Lung (tissue), 12 donors: ENCODE data around the gene KCNQ2. TPM values are rescaled to one million over a fixed set of nuclear protein-coding genes. Genes with fewer than 3 reads are reported as not detected.

Experiments used
- ATAC-seq: fragments of 200-7000 bp; cut with Tn5 transposase; one replicate; pipeline ENCODE4 v1.9.1; 2020; ENCODE audit warnings: moderate number of reproducible peaks; ENCODE audit not compliant: insufficient read depth, low FRiP score
- DNase-seq, 3 donors: peaks; one replicate each; pipeline ENCODE4 v3.0.0-alpha.2; 2013 to 2017
- H3K27ac ChIP-seq, 2 donors: one replicate each; pipeline ENCODE4 v1.5.1; 2013; ENCODE audit warnings: mild to moderate bottlenecking in 2 of 2, moderate library complexity in 2 of 2, control low read depth in 1 of 2, inconsistent platforms in 1 of 2, low read depth in 1 of 2, low read length in 1 of 2
- H3K27me3 ChIP-seq, 3 donors: one replicate each; pipeline ENCODE4 v1.5.1; 2013; ENCODE audit warnings: low read length in 2 of 3; ENCODE audit not compliant: control insufficient read depth in 3 of 3, insufficient read depth in 3 of 3
- H3K36me3 ChIP-seq, 4 donors: one replicate each; pipeline ENCODE4 v1.5.1; 2013; ENCODE audit warnings: low read length in 4 of 4, mild to moderate bottlenecking in 1 of 4, moderate library complexity in 1 of 4; ENCODE audit not compliant: control insufficient read depth in 4 of 4, insufficient read depth in 4 of 4
- H3K4me1 ChIP-seq, 5 donors: one replicate each; pipeline ENCODE4 v1.5.1; 2013; ENCODE audit warnings: low read length in 5 of 5, mild to moderate bottlenecking in 2 of 5, moderate library complexity in 1 of 5; ENCODE audit not compliant: control insufficient read depth in 5 of 5, insufficient read depth in 5 of 5
- H3K4me3 ChIP-seq: one replicate; pipeline ENCODE4 v1.5.1; 2013; ENCODE audit warnings: mild to moderate bottlenecking, control low read depth, moderate library complexity
- H3K9ac ChIP-seq, 2 donors: one replicate each; pipeline ENCODE4 v1.5.1; 2013; ENCODE audit warnings: low read length in 2 of 2, control low read depth in 1 of 2; ENCODE audit not compliant: insufficient read depth in 1 of 2
- H3K9me3 ChIP-seq, 4 donors: one replicate each; pipeline ENCODE4 v1.5.1; 2013; ENCODE audit warnings: low read length in 3 of 4, mild to moderate bottlenecking in 1 of 4, moderate library complexity in 1 of 4; ENCODE audit not compliant: control insufficient read depth in 4 of 4, insufficient read depth in 3 of 4
- CTCF ChIP-seq: IDR thresholded peaks from 2 replicates; pipeline ENCODE4 v1.5.1; 2012; ENCODE audit warnings: mild to moderate bottlenecking; ENCODE audit errors: control extremely low read depth, extremely low read depth
- WGBS, 2 donors: extraction: QIAGEN DNeasy Blood & Tissue Kit; methylation state at CpG; one replicate each; pipeline ENCODE4 v1.1.7; 2013; 5-methylcytosine and 5-hydroxymethylcytosine counted together
- polyA plus RNA-seq, 2 donors: library from polyadenylated mRNA; stranded (reverse); fragments of 200-250 nt; gene quantifications; one replicate each; pipeline ENCODE4 v1.2.1, GENCODE V29; 2013
- total RNA-seq, 2 donors: library from RNA; depleted of rRNA in 1 of 2; stranded (reverse); fragments of >200 nt in 1 of 2; gene quantifications; one replicate each; pipeline ENCODE4 v1.2.1, GENCODE V29; 2014 to 2021
- donor health status: control.
- donor health status: control.
- donor health status: Bipolar disorder and iron deficiency.
- donor health status: healthy.
- donor health status: DM: yes; HTN: yes; CAD: no.

The KCNQ2 gene
- total and polyA plus RNA-seq, 4 donors, result 0.18 to 6.8 (median 0.28) TPM; not detected in 1

GRCh38 chr20:63440366-63440955 lies 32.0 kb downstream of the KCNQ2 start:
- Histone ChIP-seq H3K27me3 (no peaks in the 10 kb centered on the region), H3K9me3 (no peaks in the 10 kb centered on the region), H3K36me3 (no peaks in the 10 kb centered on the region), H3K4me1 (peaks cover 0 to 6% (median 0%) of the 10 kb centered on the region in 5 donors), H3K4me3 (no peak overlapping the region), H3K27ac (no peak overlapping the region), H3K9ac (no peak overlapping the region)
- no peak for TF ChIP-seq CTCF
- 81 to 83% methylated on average over 26 of the region's 26 CpGs for WGBS, 2 donors
- ATAC-seq (no peak), DNase-seq (no peak)

- 90 to 92% methylated on average over 15 of the region's 15 CpGs for WGBS, 2 donors
- Histone ChIP-seq H3K4me3 (no peak overlapping the region), H3K9ac (no peak overlapping the region), H3K27me3 (no peaks in the 10 kb centered on the region), H3K36me3 (no peaks in the 10 kb centered on the region), H3K4me1 (peaks cover 0 to 12% (median 0%) of the 10 kb centered on the region in 5 donors), H3K9me3 (no peaks in the 10 kb centered on the region), H3K27ac (no peak overlapping the region)
- TF ChIP-seq CTCF, result no peak
- ATAC-seq, result no peak
- no peak for DNase-seq
Observed at GRCh38 chr20:63439866-63440265, 32.6 kb downstream of the KCNQ2 start.

GRCh38 chr20:63438121-63438520 lies 34.3 kb downstream of the KCNQ2 start:
- H3K27ac ChIP-seq, result no peak overlapping the region
- DNase-seq, result no peak
- H3K4me1 ChIP-seq, result peaks cover 0 to 12% (median 0%) of the 10 kb centered on the region in 5 donors
- peaks cover 0 to 3% (median 0%) of the 10 kb centered on the region in 3 donors for H3K27me3 ChIP-seq
- no peak for ATAC-seq
- H3K9ac ChIP-seq, result no peak overlapping the region
- H3K4me3 ChIP-seq, result no peak overlapping the region
- no peak for TF ChIP-seq CTCF
- H3K36me3 ChIP-seq, result no peaks in the 10 kb centered on the region
- WGBS, 2 donors, result 85 to 86% methylated on average over 12 of the region's 12 CpGs
- H3K9me3 ChIP-seq, result peaks cover 0 to 2% (median 0%) of the 10 kb centered on the region in 4 donors

- Histone ChIP-seq H3K4me3 (no peak overlapping the region), H3K27me3 (peaks cover 0 to 3% (median 0%) of the 10 kb centered on the region in 3 donors), H3K36me3 (no peaks in the 10 kb centered on the region), H3K9ac (no peak overlapping the region), H3K4me1 (peaks cover 0 to 12% (median 0%) of the 10 kb centered on the region in 5 donors), H3K9me3 (peaks cover 0 to 2% (median 0%) of the 10 kb centered on the region in 4 donors), H3K27ac (no peak overlapping the region)
- ATAC-seq (no peak), DNase-seq (peak; percentile 85 to 86 (median 86))
- no peak for TF ChIP-seq CTCF
- WGBS, 2 donors, result 62 to 67% methylated on average over 9 of the region's 9 CpGs
Observed at GRCh38 chr20:63435552-63435951, 36.9 kb downstream of the KCNQ2 start.
